ENCODE measurements around the gene VCAM1. TPM values are rescaled to one million over a fixed set of nuclear protein-coding genes. Genes with fewer than 3 reads are reported as not detected.

VCAM1 gene
- total RNA-seq, 2 experiments from 2014 or later: not detected

DNA sequence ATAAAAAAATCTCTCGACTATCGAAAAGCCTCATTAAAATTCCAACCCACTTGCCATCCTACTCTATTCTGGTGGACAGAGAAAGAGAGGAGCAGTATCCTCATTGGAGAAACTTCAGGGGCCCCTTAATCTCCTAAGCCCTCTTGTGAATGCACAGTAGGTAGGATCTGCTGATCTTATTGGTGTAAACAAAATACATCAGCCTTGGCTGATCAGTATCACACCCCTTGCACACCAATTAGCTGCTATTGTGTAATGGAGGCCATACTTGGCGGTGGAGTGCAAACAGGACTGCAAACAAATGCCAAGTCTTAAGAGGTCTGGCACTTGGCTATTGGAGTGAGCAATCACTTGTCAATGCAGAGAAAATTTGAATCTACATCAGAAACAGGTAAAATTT lies 15.7 kb downstream of the VCAM1 start:
- Histone ChIP-seq H2AFZ (ENCODE audit: low read length) (no peak overlapping the region), H4K20me1 (ENCODE audit: insufficient read depth, low read length) (no peaks in the 10 kb centered on the region), H3K79me2 (ENCODE audit: insufficient read depth, low read depth, low read length) (no peaks in the 10 kb centered on the region), H3K36me3 (ENCODE audit: insufficient read depth, low read length) (no peaks in the 10 kb centered on the region), H3K4me1 (ENCODE audit: insufficient read depth, low read length, poor library complexity, severe bottlenecking) (no peaks in the 10 kb centered on the region), H3K4me3 (ENCODE audit: low read depth, low read length, poor library complexity, severe bottlenecking) (no peak overlapping the region), H3K27ac (ENCODE audit: low read depth, low read length, poor library complexity, severe bottlenecking) (no peak overlapping the region), H3K4me2 (ENCODE audit: low read length) (no peak overlapping the region), H3K9me2 (ENCODE audit: insufficient read depth, low read length) (no peaks in the 10 kb centered on the region), H3K9me3 (ENCODE audit: low read length) (no peaks in the 10 kb centered on the region)
- intact Hi-C loops (cut with micrococcal nuclease; ENCODE audit: unreplicated experiment): no loop called here
- POLR2A ChIA-PET: interaction anchor here (1.4 kb wide), 1 partner anchor 13 kb away, joined by 3 read pairs; no protein-coding TSS in a partner anchor
- BruUV-seq (replicated peaks): no TSS peak
- TF ChIP-seq EZH2phosphoT487 (IDR thresholded peaks at IDR 0.05; ENCODE audit: borderline replicate concordance, low read depth, low read length): no peak
- TF ChIP-seq, protein P1, sequence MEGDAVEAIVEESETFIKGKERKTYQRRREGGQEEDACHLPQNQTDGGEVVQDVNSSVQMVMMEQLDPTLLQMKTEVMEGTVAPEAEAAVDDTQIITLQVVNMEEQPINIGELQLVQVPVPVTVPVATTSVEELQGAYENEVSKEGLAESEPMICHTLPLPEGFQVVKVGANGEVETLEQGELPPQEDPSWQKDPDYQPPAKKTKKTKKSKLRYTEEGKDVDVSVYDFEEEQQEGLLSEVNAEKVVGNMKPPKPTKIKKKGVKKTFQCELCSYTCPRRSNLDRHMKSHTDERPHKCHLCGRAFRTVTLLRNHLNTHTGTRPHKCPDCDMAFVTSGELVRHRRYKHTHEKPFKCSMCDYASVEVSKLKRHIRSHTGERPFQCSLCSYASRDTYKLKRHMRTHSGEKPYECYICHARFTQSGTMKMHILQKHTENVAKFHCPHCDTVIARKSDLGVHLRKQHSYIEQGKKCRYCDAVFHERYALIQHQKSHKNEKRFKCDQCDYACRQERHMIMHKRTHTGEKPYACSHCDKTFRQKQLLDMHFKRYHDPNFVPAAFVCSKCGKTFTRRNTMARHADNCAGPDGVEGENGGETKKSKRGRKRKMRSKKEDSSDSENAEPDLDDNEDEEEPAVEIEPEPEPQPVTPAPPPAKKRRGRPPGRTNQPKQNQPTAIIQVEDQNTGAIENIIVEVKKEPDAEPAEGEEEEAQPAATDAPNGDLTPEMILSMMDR (conservative IDR thresholded peaks at IDR 0.05; ENCODE audit: low read length): no peak
- DNase-seq (ENCODE audit: low spot score): no peak
- CTCF ChIA-PET (ENCODE audit: unreplicated experiment): no interaction called here

DNA sequence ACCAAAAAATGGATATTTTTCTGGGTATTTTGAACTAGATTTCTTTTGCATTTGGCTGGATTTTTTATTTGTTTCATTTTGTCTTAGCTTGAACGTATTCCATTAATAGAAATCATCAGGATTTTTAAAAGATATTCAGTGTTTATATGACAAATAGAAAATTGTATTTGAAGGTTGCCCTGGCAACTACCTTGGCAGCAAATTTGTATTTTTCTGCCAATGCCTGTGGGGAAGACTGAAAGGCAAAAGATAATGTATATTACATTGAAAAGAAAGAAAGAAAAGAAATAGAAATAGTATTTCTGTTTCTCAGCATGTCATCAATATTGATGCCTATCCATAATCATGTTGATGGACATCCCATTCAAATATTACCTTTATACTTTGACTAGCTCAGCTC lies 16.8 kb downstream of the VCAM1 start:
- H3K4me1 ChIP-seq (ENCODE audit: insufficient read depth, low read length, poor library complexity, severe bottlenecking): no peaks in the 10 kb centered on the region
- ChIA-PET CTCF (ENCODE audit: unreplicated experiment) (no interaction called here), POLR2A (no interaction called here)
- no peak overlapping the region for H3K4me3 ChIP-seq (ENCODE audit: low read depth, low read length, poor library complexity, severe bottlenecking)
- no peaks in the 10 kb centered on the region for H3K9me3 ChIP-seq (ENCODE audit: low read length)
- no peaks in the 10 kb centered on the region for H4K20me1 ChIP-seq (ENCODE audit: insufficient read depth, low read length)
- BruUV-seq (replicated peaks): no TSS peak
- DNase-seq (ENCODE audit: low spot score): no peak
- no peak overlapping the region for H2AFZ ChIP-seq (ENCODE audit: low read length)
- no peak overlapping the region for H3K4me2 ChIP-seq (ENCODE audit: low read length)
- TF ChIP-seq EZH2phosphoT487 (IDR thresholded peaks at IDR 0.05; ENCODE audit: borderline replicate concordance, low read depth, low read length): no peak
- H3K27ac ChIP-seq (ENCODE audit: low read depth, low read length, poor library complexity, severe bottlenecking): no peak overlapping the region
- H3K9me2 ChIP-seq (ENCODE audit: insufficient read depth, low read length): no peaks in the 10 kb centered on the region
- intact Hi-C loops (cut with micrococcal nuclease; ENCODE audit: unreplicated experiment): no loop called here
- H3K79me2 ChIP-seq (ENCODE audit: insufficient read depth, low read depth, low read length): no peaks in the 10 kb centered on the region
- H3K36me3 ChIP-seq (ENCODE audit: insufficient read depth, low read length): no peaks in the 10 kb centered on the region

DNA sequence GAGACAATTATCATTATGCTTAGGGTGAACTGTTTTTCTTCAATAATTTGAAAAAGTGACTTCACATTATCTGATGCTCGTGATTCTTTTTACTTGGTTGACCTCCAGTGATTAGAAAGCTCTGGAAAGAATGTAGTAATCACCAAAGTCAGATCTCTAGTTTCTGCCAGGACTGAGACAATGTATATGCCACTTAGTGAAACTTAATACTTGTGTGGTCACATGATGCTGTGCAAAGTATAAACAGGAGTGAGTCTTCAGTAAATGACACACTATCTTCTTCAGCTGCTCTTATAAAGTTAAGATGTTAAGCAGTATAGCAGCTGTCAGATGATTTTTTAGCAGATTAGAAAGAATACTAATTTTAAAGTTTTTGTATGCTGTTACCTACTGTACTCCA lies 17.2 kb downstream of the VCAM1 start:
- intact Hi-C loops (cut with micrococcal nuclease; ENCODE audit: unreplicated experiment): no loop called here
- ChIA-PET CTCF (ENCODE audit: unreplicated experiment) (no interaction called here), POLR2A (no interaction called here)
- H2AFZ ChIP-seq (ENCODE audit: low read length): no peak overlapping the region
- no peaks in the 10 kb centered on the region for H3K4me1 ChIP-seq (ENCODE audit: insufficient read depth, low read length, poor library complexity, severe bottlenecking)
- no peaks in the 10 kb centered on the region for H3K9me3 ChIP-seq (ENCODE audit: low read length)
- H3K79me2 ChIP-seq (ENCODE audit: insufficient read depth, low read depth, low read length): no peaks in the 10 kb centered on the region
- no peaks in the 10 kb centered on the region for H3K36me3 ChIP-seq (ENCODE audit: insufficient read depth, low read length)
- no peaks in the 10 kb centered on the region for H3K9me2 ChIP-seq (ENCODE audit: insufficient read depth, low read length)
- TF ChIP-seq EZH2phosphoT487 (IDR thresholded peaks at IDR 0.05; ENCODE audit: borderline replicate concordance, low read depth, low read length): no peak
- TF ChIP-seq, protein P1 (conservative IDR thresholded peaks at IDR 0.05; ENCODE audit: low read length): no peak
- no peak overlapping the region for H3K4me2 ChIP-seq (ENCODE audit: low read length)
- H3K27ac ChIP-seq (ENCODE audit: low read depth, low read length, poor library complexity, severe bottlenecking): no peak overlapping the region
- no peak for DNase-seq (ENCODE audit: low spot score)
- no peaks in the 10 kb centered on the region for H4K20me1 ChIP-seq (ENCODE audit: insufficient read depth, low read length)
- BruUV-seq (replicated peaks): no TSS peak
- no peak overlapping the region for H3K4me3 ChIP-seq (ENCODE audit: low read depth, low read length, poor library complexity, severe bottlenecking)

All from OCI-LY7 (cell line).